Measurements from ENCODE around the gene EWSR1. TPM values are rescaled to one million over a fixed set of nuclear protein-coding genes. Genes with fewer than 3 reads are reported as not detected.

EWSR1 gene
- total and polyA plus RNA-seq, 2 donors (not counting 3 experiments of a cell fraction or from before 2014, with no cell fraction given), result 305 to 588 TPM

DNA sequence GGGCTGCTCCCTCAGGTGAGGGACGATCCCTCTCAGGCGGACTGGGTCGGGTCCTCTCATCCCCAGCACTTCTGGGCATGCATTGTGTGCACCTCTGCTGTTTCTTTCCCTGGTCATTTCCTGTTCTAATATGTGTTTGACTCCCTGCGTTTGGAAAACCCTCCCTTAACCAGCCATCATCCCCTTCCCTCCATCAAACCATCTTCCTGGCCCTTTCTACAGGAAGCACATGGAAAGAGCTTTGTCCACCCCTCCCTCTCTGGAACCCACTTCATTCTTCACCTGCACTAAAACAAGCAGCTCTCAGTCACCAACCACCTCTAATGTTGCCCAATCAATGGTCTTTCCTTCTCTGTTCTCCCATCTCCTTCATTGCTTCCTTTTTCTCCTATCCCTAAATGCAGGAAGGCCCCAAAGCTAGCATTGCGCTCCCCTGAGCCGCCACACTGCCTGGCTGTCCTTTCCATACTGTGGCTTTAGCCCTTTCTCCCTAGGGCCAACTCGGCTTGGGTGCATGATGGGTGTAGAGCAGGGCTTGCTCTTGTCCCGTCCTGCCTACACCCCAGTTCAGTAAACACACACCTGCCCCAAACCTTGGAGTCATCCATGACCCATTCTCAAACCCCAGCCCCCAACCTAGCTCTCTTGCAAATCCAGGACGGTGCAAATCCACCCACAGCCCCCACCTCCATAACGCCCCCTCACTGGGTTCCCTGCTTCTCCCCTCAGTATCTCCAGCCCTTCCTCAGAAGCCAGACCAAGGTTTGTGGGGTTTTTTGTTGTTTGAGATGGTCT is 32.9 kb downstream of the EWSR1 start:
- Histone ChIP-seq H3K9ac (replicated peaks; ENCODE audit: extremely low read depth, insufficient read depth, low read length) (no peak overlapping the region), H3K79me2 (ENCODE audit: control insufficient read depth, insufficient read depth, low read length) (no peaks in the 10 kb centered on the region), H2AFZ (ENCODE audit: low read depth, low read length) (no peak overlapping the region), H3K9me1 (replicated peaks; ENCODE audit: control insufficient read depth, extremely low read depth, insufficient read depth, low read length) (no peaks in the 10 kb centered on the region), H3K4me1 (ENCODE audit: control insufficient read depth, extremely low read depth, insufficient read depth, low read length) (no peaks in the 10 kb centered on the region), H3K36me3 (ENCODE audit: control insufficient read depth in 2 of 2, extremely low read depth in 1 of 2, insufficient read depth in 2 of 2, low read length in 2 of 2) (peaks cover 24 to 39% of the 10 kb centered on the region in 2 experiments), H3K9me3 (replicated peaks; ENCODE audit: control insufficient read depth, insufficient read depth, low read length) (no peaks in the 10 kb centered on the region), H3K27me3 (ENCODE audit: control insufficient read depth in 2 of 2, insufficient read depth in 2 of 2, low read length in 2 of 2) (no peaks in the 10 kb centered on the region), H3K4me3 (replicated peaks in 1 of 3; ENCODE audit: insufficient read depth in 1 of 3, low read depth in 1 of 3, low read length in 3 of 3) (no peak overlapping the region), H4K20me1 (replicated peaks; ENCODE audit: control insufficient read depth, extremely low read depth, insufficient read depth, low read length) (no peaks in the 10 kb centered on the region), H3K27ac (ENCODE audit: insufficient read depth, low read depth, low read length) (no peak overlapping the region), H3K4me2 (ENCODE audit: insufficient read depth, low read length) (no peak overlapping the region)
- no TSS peak for BruUV-seq (replicated peaks)
- FAIRE-seq, result no peak
- TF ChIP-seq POLR2AphosphoS5 (IDR thresholded peaks at IDR 0.05; ENCODE audit: insufficient read depth, low read depth, low read length), result peak; percentile 32
- TF ChIP-seq GATA2 (IDR thresholded peaks at IDR 0.05; ENCODE audit: insufficient read depth, insufficient read length, low read depth, low read length), result no peak
- CTCF ChIA-PET, result interaction anchor here (0.6 to 2.0 kb wide), 3 partner anchors 12 to 196 kb away, joined by 3 to 7 read pairs (median 4); no protein-coding TSS in a partner anchor
- intact Hi-C loops (cut with micrococcal nuclease), result no loop called here
- no peak for DNase-seq (ENCODE audit: low read depth, low spot score)
- POLR2A ChIA-PET, result no interaction called here
- dilution Hi-C loops (cut with MboI; ENCODE audit: extremely low pct_ligation_motif_present, low sequenced_read_pairs), result no loop called here

DNA sequence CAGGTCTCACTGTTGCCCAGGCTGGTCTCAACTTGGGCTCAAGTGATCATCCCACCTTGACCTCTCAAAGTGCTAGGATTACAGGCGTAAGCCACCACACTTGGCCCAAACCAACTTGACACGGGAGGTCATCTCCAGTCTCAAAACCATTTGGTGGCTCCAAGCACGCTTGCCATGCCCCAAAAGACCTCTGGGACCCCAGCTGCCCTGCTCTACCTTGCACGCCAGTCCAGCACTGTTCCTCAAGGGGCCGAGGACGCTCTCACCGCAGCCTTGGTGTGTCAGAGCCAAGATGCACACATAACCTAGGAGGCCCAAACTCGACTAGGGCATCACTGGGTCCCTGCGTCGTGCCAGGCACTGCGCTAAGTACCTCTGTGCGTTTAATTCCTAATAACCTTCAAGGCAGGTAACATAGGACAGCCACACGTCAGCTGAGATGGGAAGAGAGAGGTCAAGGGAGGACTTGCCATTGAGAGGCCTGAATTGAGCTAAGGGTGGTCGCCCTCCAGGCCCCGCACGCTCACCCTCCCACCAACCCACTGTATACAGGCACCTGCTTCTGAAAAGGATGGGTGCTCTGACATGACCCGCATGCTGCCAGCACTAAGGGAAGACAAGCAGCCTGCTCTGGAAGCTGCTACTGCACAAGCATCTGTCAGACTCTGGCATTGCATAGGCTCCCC is 33.8 kb downstream of the EWSR1 start:
- dilution Hi-C loops (cut with MboI; ENCODE audit: extremely low pct_ligation_motif_present, low sequenced_read_pairs) (no loop called here), intact Hi-C loops (cut with micrococcal nuclease) (no loop called here)
- H2AFZ ChIP-seq (ENCODE audit: low read depth, low read length), result no peak overlapping the region
- H3K36me3 ChIP-seq (ENCODE audit: control insufficient read depth in 2 of 2, extremely low read depth in 1 of 2, insufficient read depth in 2 of 2, low read length in 2 of 2), result peaks cover 17 to 33% of the 10 kb centered on the region in 2 experiments
- H3K79me2 ChIP-seq (ENCODE audit: control insufficient read depth, insufficient read depth, low read length), result no peaks in the 10 kb centered on the region
- CTCF ChIA-PET, result interaction anchor here (0.6 to 2.0 kb wide), 4 partner anchors 11 to 195 kb away, joined by 3 to 13 read pairs (median 6); no protein-coding TSS in a partner anchor
- H3K9me1 ChIP-seq (replicated peaks; ENCODE audit: control insufficient read depth, extremely low read depth, insufficient read depth, low read length), result no peaks in the 10 kb centered on the region
- H4K20me1 ChIP-seq (replicated peaks; ENCODE audit: control insufficient read depth, extremely low read depth, insufficient read depth, low read length), result no peaks in the 10 kb centered on the region
- H3K4me3 ChIP-seq (replicated peaks in 1 of 3; ENCODE audit: insufficient read depth in 1 of 3, low read depth in 1 of 3, low read length in 3 of 3), result no peak overlapping the region
- no peak for DNase-seq (ENCODE audit: low read depth, low spot score)
- H3K4me2 ChIP-seq (ENCODE audit: insufficient read depth, low read length), result no peak overlapping the region
- no TSS peak for BruUV-seq (replicated peaks)
- H3K4me1 ChIP-seq (ENCODE audit: control insufficient read depth, extremely low read depth, insufficient read depth, low read length), result no peaks in the 10 kb centered on the region
- H3K27ac ChIP-seq (ENCODE audit: insufficient read depth, low read depth, low read length), result no peak overlapping the region
- FAIRE-seq, result no peak
- no peak for TF ChIP-seq POLR2AphosphoS5 (IDR thresholded peaks at IDR 0.05; ENCODE audit: insufficient read depth, low read depth, low read length)
- no peak for TF ChIP-seq MYC (IDR thresholded peaks at IDR 0.05; ENCODE audit: low read depth, low read length)
- TF ChIP-seq, protein P1, sequence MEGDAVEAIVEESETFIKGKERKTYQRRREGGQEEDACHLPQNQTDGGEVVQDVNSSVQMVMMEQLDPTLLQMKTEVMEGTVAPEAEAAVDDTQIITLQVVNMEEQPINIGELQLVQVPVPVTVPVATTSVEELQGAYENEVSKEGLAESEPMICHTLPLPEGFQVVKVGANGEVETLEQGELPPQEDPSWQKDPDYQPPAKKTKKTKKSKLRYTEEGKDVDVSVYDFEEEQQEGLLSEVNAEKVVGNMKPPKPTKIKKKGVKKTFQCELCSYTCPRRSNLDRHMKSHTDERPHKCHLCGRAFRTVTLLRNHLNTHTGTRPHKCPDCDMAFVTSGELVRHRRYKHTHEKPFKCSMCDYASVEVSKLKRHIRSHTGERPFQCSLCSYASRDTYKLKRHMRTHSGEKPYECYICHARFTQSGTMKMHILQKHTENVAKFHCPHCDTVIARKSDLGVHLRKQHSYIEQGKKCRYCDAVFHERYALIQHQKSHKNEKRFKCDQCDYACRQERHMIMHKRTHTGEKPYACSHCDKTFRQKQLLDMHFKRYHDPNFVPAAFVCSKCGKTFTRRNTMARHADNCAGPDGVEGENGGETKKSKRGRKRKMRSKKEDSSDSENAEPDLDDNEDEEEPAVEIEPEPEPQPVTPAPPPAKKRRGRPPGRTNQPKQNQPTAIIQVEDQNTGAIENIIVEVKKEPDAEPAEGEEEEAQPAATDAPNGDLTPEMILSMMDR (IDR thresholded peaks at IDR 0.05; ENCODE audit: extremely low read depth in 1 of 2, insufficient read depth in 1 of 2, low read depth in 1 of 2, low read length in 2 of 2), result no peak
- TF ChIP-seq, protein P2, sequence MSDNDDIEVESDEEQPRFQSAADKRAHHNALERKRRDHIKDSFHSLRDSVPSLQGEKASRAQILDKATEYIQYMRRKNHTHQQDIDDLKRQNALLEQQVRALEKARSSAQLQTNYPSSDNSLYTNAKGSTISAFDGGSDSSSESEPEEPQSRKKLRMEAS (IDR thresholded peaks at IDR 0.05; ENCODE audit: insufficient read depth, insufficient read length), result no peak
- no peak for TF ChIP-seq GATA2 (IDR thresholded peaks at IDR 0.05; ENCODE audit: insufficient read depth, insufficient read length, low read depth, low read length)
- no peak for TF ChIP-seq JUN (IDR thresholded peaks at IDR 0.05; ENCODE audit: borderline replicate concordance, insufficient read depth, insufficient read length, low read depth)
- no peak for TF ChIP-seq FOS (IDR thresholded peaks at IDR 0.05; ENCODE audit: borderline replicate concordance, insufficient read depth, low read length)
- TF ChIP-seq EZH2 (IDR thresholded peaks at IDR 0.05; ENCODE audit: borderline replicate concordance, low read depth, low read length, severe bottlenecking), result no peak
- TF ChIP-seq POLR2A (IDR thresholded peaks at IDR 0.05; ENCODE audit: low read depth, low read length), result no peak
- H3K9me3 ChIP-seq (replicated peaks; ENCODE audit: control insufficient read depth, insufficient read depth, low read length), result no peaks in the 10 kb centered on the region
- no peak overlapping the region for H3K9ac ChIP-seq (replicated peaks; ENCODE audit: extremely low read depth, insufficient read depth, low read length)
- POLR2A ChIA-PET, result no interaction called here
- H3K27me3 ChIP-seq (ENCODE audit: control insufficient read depth in 2 of 2, insufficient read depth in 2 of 2, low read length in 2 of 2), result no peaks in the 10 kb centered on the region

Data from endothelial cell of umbilical vein (primary cell).